Hepatocyte (in vitro differentiated cells): ENCODE results near the gene LYSMD2. TPM values are rescaled to one million over a fixed set of nuclear protein-coding genes. Genes with fewer than 3 reads are reported as not detected.

Source experiments
- DNase-seq: peaks from one replicate; pipeline ENCODE4 v3.0.0-alpha.2; 2016; ENCODE audit warnings: low spot score
- H2AFZ ChIP-seq: fragments of 200-600 bp; sonication (generic); 2 replicates; pipeline ENCODE4 v1.6.0; 2016; ENCODE audit warnings: antibody characterized with exemption, mild to moderate bottlenecking
- H3K27ac ChIP-seq: fragments of 200-600 bp; sonication (generic); 2 replicates; pipeline ENCODE4 v1.5.1; 2016; ENCODE audit warnings: mild to moderate bottlenecking
- H3K27me3 ChIP-seq: fragments of 200-600 bp; sonication (generic); 2 replicates; pipeline ENCODE4 v1.6.1; 2016
- H3K36me3 ChIP-seq: fragments of 200-600 bp; sonication (generic); replicated peaks from 2 replicates; pipeline ENCODE4 v1.5.1; 2016; ENCODE audit warnings: low read depth; ENCODE audit not compliant: insufficient read depth
- H3K4me1 ChIP-seq: fragments of 200-600 bp; sonication (generic); 2 replicates; pipeline ENCODE4 v1.5.1; 2016; ENCODE audit warnings: mild to moderate bottlenecking, moderate library complexity; ENCODE audit not compliant: insufficient read depth
- H3K4me2 ChIP-seq: fragments of 200-600 bp; sonication (generic); 2 replicates; pipeline ENCODE4 v1.6.0; 2016
- H3K4me3 ChIP-seq: fragments of 200-600 bp; sonication (generic); 2 replicates; pipeline ENCODE4 v1.5.1; 2016; ENCODE audit warnings: mild to moderate bottlenecking
- H3K79me2 ChIP-seq: fragments of 200-600 bp; sonication (generic); 2 replicates; pipeline ENCODE4 v1.6.0; 2017; ENCODE audit warnings: mild to moderate bottlenecking
- H3K9me2 ChIP-seq: fragments of 200-600 bp; sonication (generic); replicated peaks from 2 replicates; pipeline ENCODE4 v1.6.0; 2017; ENCODE audit warnings: mild to moderate bottlenecking; ENCODE audit not compliant: insufficient read depth
- H3K9me3 ChIP-seq: fragments of 200-600 bp; sonication (generic); 2 replicates; pipeline ENCODE4 v1.5.1; 2016; ENCODE audit warnings: low read depth, mild to moderate bottlenecking
- H4K20me1 ChIP-seq: fragments of 200-600 bp; sonication (generic); 2 replicates; pipeline ENCODE4 v1.6.0; 2016; ENCODE audit warnings: mild to moderate bottlenecking; ENCODE audit not compliant: insufficient read depth, poor library complexity, severe bottlenecking
- CTCF ChIP-seq: fragments of 200-600 bp; sonication (generic); IDR thresholded peaks from 2 replicates; pipeline ENCODE4 v1.5.1; 2016; ENCODE audit warnings: antibody characterized with exemption, mild to moderate bottlenecking; ENCODE audit not compliant: poor library complexity
- EZH2 ChIP-seq: fragments of 200-600 bp; sonication (generic); IDR thresholded peaks from 2 replicates; pipeline ENCODE4 v1.6.1; 2016; ENCODE audit warnings: antibody characterized with exemption, mild to moderate bottlenecking, borderline replicate concordance
- EZH2phosphoT487 ChIP-seq: fragments of 200-600 bp; sonication (generic); IDR thresholded peaks from one replicate; pipeline ENCODE4 v1.6.1; 2018; ENCODE audit warnings: antibody characterized with exemption, mild to moderate bottlenecking, low read depth, moderate library complexity; ENCODE audit not compliant: unreplicated experiment, severe bottlenecking
- WGBS: methylation state at CpG from one replicate; pipeline ENCODE4 v1.1.6; 2016; ENCODE audit warnings: low lambda C conversion rate; ENCODE audit errors: missing lambda C conversion rate; 5-methylcytosine and 5-hydroxymethylcytosine counted together
- polyA plus RNA-seq: library from polyadenylated mRNA; unstranded; fragments of >200 nt; fragmentation: Nextera tagmentation; extraction: Ambion mirVana; gene quantifications from 2 replicates; pipeline ENCODE4 v1.2.1, GENCODE V29; 2016
- total RNA-seq: library from RNA; depleted of rRNA; stranded (reverse); fragments of >200 nt; gene quantifications from 2 replicates; pipeline ENCODE4 v1.2.3, GENCODE V29; 2014

The LYSMD2 gene
- total and polyA plus RNA-seq, 2 experiments from 2014 or later: 5.1 to 7.6 TPM

GRCh38 chr15:51724199-51724598 lies 13.3 kb downstream of the LYSMD2 start:
- Histone ChIP-seq H3K27ac (no peak overlapping the region), H2AFZ (no peak overlapping the region), H3K9me3 (no peaks in the 10 kb centered on the region), H3K4me2 (no peak overlapping the region), H4K20me1 (no peaks in the 10 kb centered on the region), H3K36me3 (no peaks in the 10 kb centered on the region), H3K9me2 (no peaks in the 10 kb centered on the region), H3K79me2 (no peaks in the 10 kb centered on the region), H3K4me3 (no peak overlapping the region), H3K27me3 (no peaks in the 10 kb centered on the region), H3K4me1 (peaks cover 7% of the 10 kb centered on the region)
- WGBS: 53% methylated on average over 2 of the region's 2 CpGs
- DNase-seq: no peak
- no peak for TF ChIP-seq EZH2
- TF ChIP-seq CTCF: no peak
- TF ChIP-seq EZH2phosphoT487: no peak

- H3K4me2 ChIP-seq: no peak overlapping the region
- 74% methylated on average over 5 of the region's 5 CpGs for WGBS
Measured at GRCh38 chr15:51721199-51721960, 16.1 kb downstream of the LYSMD2 start.

GRCh38 chr15:51720201-51720995 lies 17.1 kb downstream of the LYSMD2 start:
- Histone ChIP-seq H3K79me2 (no peaks in the 10 kb centered on the region), H2AFZ (no peak overlapping the region), H3K9me2 (no peaks in the 10 kb centered on the region), H3K9me3 (no peaks in the 10 kb centered on the region), H3K36me3 (no peaks in the 10 kb centered on the region), H3K4me2 (no peak overlapping the region), H3K4me1 (peaks cover 18% of the 10 kb centered on the region), H3K27me3 (no peaks in the 10 kb centered on the region), H4K20me1 (no peaks in the 10 kb centered on the region), H3K4me3 (no peak overlapping the region), H3K27ac (no peak overlapping the region)
- 72% methylated on average over 8 of the region's 8 CpGs for WGBS
- TF ChIP-seq CTCF: no peak
- no peak for TF ChIP-seq EZH2
- TF ChIP-seq EZH2phosphoT487: no peak
- peak; percentile 43 for DNase-seq

More at GRCh38 chr15:51721199-51721960, 16.1 kb downstream of the LYSMD2 start:
- H3K4me3 ChIP-seq: no peak overlapping the region
- DNase-seq: no peak
- H3K27me3 ChIP-seq: no peaks in the 10 kb centered on the region
- TF ChIP-seq EZH2: no peak
- no peak for TF ChIP-seq CTCF
- no peak for TF ChIP-seq EZH2phosphoT487
- no peak overlapping the region for H2AFZ ChIP-seq
- H3K4me1 ChIP-seq: peaks cover 18% of the 10 kb centered on the region
- H3K79me2 ChIP-seq: no peaks in the 10 kb centered on the region
- H4K20me1 ChIP-seq: no peaks in the 10 kb centered on the region
- H3K36me3 ChIP-seq: no peaks in the 10 kb centered on the region
- no peaks in the 10 kb centered on the region for H3K9me2 ChIP-seq
- no peaks in the 10 kb centered on the region for H3K9me3 ChIP-seq
- no peak overlapping the region for H3K27ac ChIP-seq
